ENCODE data around the gene ADAMTSL3.

Gene ADAMTSL3

DNA sequence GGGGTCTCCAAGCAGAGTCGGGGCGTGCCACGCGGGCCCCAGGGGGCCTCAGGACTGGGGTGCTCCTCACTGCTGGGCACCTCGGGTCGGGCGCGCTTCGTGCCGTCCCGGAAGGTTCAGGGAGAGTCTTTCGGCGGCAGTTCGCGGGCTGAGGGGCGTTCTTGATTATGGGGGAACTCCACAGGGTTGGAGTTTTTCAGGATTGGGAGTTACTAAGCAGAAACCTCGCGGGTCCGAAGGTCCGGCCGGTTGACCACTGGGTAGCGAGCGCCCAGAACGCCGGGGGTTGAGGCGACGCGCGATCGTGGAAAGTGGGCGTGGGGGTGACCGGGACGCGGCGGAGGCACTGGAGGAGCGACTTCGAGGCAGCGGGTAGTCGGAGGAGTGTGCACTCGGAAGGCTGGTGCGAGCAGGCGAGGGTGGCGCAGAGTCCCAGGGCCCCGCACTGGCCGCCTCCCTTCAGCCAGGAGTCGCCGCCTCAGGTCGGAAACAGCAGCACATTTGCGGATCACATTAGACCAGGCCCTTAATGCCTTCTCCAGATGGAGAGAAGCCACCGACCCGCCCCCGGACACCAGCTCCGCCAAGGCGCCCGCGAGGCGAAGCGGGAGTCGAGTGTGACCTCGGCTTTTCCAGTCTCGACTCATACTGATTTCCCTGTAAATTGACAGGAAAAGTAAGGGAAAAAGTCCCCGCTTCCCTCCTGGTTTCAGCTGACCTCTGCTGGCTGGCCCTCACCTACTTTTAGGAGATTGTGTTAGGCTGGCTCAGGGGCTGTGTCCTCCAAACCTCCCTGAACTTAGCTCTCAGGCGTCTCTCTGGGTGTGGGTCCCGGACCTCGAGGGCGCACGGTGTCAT, 685 bp downstream of the ADAMTSL3 start:
- DNase-seq (ENCODE audit: extremely low read depth in 1 of 2, low read depth in 1 of 2), result no peak

DNA sequence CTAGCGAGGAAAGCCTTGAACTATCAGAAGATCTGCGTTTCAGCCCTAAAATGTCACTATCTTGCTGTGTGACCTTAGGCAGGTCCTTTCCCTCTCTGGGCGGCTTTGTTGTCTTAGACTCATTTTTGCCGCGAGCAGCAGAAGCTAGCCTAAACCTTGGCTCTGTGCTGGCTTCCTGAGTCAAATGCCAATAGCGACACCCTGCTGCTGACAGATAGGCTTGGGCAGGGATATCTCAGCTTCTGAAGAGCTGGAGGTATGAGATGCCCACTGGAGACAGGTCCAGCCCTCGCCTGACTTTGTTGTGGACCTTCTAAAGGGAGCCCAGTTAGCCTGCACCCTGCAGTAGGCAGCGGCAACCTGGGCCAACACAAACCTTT, 1.3 kb downstream of the ADAMTSL3 start:
- no peak for DNase-seq (ENCODE audit: extremely low read depth in 1 of 2, low read depth in 1 of 2)

DNA sequence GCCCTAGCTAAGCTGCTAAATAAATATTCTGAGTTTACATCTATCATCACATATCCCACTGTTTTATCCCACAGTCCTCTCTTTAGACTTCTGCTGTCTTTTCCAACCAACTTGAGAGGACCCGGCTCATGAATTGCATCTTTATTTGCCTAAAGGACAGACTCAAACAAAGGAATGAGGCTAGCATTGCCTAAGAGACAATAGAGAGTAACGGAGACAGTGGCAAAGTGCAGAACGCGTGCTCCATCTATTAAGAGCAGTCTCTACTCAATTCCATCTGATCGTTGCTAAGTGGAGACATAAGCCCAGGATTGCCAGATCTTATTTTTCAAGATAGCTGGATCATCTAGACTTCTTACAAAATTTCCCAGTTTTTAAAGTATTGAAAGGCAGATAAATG, 2.3 kb downstream of the ADAMTSL3 start:
- DNase-seq (ENCODE audit: extremely low read depth in 1 of 2, low read depth in 1 of 2), result no peak

DNA sequence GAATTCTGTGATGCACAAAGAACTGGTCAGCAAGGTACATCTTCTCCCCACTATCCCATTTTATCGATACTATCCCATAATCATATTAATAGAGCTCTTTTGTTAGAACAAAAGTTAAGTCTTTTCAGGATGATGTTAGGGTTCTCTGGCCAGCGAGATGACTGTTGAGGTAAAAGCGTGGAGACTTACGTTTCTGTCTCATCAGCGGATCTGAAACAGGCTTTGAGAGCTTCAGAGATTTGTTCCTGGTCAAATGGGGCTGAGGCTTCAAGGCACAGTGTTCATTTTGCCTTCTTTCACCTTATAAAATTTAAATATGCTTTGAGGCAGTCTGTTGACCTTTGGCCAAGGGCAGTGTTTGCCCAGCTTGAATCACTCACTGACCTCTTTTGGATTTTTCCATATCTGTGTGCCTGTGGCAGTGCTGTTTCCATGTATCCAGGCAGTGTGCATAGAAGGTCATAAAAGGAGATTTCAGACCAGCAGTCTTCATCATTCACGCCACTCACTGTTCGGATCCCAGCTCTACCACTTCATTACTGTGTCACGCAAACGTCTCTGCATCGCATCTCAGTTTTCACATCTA, 3.1 kb downstream of the ADAMTSL3 start:
- DNase-seq (ENCODE audit: extremely low read depth in 1 of 2, low read depth in 1 of 2), result no peak

DNA sequence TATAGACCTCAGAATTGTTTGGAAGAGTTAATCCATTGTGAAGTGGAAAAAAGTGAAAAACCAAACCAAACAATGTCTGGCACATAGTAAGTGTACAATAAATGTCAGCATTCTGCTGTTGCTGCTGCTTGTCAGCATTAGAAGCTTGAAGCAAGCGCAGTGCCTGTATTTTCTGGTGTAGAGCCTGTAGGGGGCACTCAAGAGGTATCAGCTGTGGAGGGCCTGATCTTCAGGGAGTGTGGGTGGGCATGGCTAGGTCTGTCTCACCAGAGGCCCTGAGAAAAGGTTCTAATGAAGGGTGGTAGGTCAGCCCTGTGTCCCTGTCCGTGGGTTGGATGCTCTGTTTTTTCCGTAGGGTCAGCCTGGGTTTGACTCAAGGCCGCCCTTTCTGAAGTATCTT, 3.6 kb downstream of the ADAMTSL3 start:
- DNase-seq (ENCODE audit: extremely low read depth in 1 of 2, low read depth in 1 of 2), result no peak

DNA sequence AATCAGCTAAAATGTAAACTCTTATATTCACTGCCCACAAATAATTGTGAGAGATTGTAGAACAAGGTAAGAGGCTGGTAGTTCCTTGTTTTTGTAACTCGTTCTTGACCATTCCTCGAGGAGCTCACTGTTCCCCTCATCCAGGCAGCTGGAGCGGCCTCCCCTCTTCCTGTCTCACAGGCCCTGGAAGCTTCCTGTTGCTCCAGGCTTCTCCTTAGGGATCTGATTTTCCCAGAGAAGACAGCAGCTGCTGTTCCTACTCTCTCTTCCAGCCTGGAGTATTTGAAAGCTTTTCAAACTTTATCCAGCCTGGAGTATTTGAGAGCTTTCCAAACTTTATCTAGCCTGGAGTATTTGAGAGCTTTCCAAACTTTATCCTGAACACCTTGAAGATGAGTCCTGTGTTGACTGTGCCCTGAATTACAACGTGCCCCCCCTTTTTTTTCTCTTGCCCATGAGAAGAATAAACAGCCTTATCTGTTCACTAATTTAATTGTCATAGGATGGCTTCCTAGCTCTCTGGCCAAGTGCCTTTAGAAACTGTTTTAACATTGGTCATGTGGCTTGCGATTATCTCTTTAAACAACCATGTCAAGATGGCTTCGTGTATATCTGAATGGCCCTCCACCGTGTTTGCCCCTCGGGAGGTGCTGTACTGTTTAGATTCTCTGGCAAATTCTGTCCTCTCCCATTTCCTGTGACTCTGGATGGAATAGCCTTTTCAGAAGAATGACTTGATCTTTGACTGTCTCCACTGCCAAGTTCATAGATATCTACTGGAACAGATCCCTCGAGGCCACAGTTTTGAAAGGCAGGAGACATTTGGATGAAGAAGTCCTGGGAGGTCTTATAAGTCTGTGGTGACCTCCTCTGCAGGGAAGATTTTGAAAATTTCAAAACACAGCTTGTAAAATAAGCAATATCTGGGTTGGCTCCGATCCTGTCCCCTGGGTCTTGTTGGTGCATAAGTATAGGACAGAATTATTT, 4.8 kb downstream of the ADAMTSL3 start:
- DNase-seq (ENCODE audit: extremely low read depth in 1 of 2, low read depth in 1 of 2), result no peak

DNA sequence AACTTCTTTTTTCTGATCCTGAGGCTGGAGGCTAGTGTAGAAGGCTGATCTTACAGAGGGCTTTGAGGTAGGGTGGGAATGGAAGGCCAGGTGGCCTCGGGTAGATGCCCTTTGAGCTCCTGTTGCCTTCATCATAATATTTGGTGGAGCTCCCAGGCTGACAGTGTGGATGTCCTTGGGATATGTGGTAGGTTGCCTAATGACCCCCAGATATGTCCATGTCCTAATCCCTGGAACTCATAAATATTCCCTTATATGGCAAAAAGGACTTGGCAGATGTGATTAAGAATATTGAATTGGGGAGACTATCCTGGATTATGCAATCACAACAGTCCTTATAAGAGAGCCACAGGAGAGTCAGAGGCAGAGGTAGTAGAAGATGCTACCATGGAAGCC, 5.5 kb downstream of the ADAMTSL3 start:
- no peak for DNase-seq (ENCODE audit: extremely low read depth in 1 of 2, low read depth in 1 of 2)

DNA sequence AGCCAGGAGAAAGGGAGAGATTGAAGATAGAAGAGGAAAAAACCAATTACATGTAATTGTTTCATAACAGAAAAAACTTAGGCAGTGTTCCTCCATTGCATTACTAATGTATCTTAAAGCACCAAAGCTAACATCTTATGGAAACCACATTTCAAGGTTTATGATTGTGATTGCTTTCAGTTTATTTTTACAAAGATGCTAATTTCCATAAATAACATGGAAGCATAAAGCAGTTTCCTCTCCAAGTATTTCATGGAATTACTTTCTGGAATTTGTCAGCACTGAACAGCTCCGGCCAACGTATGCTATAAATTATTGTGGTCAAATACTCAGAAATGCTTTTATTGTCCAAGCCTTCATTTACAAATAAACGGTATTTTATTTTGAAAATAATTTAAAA, 11.6 kb downstream of the ADAMTSL3 start:
- no peak for DNase-seq (ENCODE audit: extremely low read depth in 1 of 2, low read depth in 1 of 2)

DNA sequence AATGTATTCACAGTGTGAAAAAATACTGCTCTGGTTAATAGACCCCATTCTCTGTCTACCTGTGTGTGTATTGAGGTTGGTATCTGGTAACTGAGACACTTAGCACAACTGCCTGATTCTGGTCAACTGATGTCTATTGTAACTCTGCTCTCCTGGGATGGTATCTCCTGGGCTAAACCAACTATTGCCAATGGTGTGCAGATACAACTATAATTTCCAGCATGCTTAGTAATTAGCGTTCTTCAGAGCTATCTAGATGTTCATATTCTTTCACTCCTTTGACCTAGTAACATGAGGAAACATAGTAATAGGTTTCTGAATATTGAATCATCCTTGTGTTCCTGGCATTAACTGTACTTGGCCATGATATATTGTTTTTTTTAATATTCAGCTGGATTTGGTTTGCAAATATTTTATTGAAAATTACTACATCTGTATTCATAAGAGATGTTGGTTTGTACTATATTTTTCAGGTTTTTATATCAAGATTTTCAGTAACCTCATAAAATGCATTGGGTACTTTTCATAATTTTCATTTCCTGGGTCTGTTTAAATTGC, 16.8 kb downstream of the ADAMTSL3 start:
- no peak for DNase-seq (ENCODE audit: extremely low read depth in 1 of 2, low read depth in 1 of 2)

DNA sequence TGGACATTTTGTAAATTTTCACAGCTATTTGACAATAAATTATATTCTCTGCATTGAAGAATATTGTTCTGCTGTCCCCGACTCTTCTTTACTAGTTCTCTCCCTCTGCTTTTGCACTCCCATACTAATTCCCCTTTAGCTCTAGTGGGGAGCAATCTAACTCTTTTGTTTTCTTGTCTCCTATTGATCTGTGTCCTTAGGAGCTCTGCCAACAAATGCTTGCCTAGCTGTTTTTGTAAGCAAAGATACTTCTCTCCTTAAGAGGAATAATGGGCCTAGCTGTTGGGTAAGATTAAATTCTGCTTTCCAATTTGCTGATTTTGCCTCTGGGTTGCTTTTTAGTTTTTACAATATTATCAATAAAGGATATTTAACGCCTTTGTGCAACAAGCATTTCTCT, 17.7 kb downstream of the ADAMTSL3 start:
- no peak for DNase-seq (ENCODE audit: extremely low read depth in 1 of 2, low read depth in 1 of 2)

DNA sequence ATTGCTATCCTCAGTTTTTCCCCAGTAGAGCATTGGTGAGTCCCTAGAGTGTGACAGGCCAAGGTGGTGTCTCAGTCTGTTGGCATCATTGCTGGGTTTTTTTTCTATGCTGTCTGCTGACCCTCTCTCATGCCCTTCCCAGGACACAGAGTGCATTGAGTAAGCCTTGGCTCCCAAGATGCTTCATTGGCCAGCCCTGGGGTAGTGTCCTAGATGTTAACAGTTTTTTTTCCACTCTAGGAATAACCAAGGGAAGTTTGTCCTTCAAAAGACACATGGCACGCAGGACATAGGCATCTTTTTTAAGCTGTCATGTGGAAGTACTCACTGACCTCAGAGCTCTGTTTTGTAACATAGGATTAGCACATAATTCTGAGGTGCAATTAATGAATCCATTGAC, 19.5 kb downstream of the ADAMTSL3 start:
- no peak for DNase-seq (ENCODE audit: extremely low read depth in 1 of 2, low read depth in 1 of 2)

DNA sequence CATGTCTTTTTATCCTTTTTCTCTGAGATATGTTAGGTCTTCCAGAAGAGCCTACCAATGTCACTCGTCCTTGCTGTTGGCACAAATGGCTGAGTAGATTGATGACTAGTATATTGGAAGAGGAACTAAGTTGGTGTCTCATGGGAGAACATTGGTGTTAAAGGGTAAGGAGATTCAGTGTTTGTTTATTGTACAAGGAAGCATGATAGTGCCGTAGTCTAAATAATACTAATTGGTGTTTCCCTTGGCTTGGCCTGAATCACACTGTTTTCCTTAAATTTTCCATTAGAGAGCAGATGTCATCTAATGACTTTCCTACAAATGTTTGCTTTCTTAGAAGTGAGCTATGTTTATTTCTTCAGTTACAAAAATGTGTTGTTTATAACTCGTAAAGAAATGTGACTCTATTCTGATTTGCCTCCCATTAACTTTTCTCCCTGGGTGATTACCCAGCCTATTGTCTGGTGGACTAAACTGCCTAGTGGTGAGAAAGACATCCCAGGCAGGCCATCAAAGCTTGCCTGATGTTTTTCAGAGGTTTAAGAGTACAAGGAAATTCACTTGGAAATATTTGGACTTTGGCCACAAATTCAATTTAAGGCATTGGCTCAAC, 28.7 kb downstream of the ADAMTSL3 start:
- no peak for DNase-seq (ENCODE audit: extremely low read depth in 1 of 2, low read depth in 1 of 2)

DNA sequence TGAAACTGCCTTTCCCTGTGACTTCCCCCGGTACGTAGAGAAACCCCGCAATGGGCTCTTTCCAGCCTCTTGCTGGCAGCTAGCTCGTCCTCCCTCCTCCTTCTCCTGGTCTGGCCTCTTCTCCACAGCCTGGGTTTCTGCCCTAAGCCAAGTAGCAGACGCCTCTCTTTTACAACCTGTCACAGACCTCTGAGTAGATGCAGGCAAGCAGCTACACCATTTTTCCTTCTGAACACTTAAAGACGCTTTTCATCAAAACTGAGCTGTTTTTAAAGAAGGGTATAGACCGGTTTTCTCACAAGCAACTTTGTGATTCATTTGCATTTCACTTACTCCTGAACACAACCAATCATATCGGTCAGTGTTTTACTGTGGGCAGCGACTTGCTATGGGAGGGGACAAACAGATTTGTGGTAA, 32.0 kb downstream of the ADAMTSL3 start:
- DNase-seq (ENCODE audit: extremely low read depth in 1 of 2, low read depth in 1 of 2), result no peak

DNA sequence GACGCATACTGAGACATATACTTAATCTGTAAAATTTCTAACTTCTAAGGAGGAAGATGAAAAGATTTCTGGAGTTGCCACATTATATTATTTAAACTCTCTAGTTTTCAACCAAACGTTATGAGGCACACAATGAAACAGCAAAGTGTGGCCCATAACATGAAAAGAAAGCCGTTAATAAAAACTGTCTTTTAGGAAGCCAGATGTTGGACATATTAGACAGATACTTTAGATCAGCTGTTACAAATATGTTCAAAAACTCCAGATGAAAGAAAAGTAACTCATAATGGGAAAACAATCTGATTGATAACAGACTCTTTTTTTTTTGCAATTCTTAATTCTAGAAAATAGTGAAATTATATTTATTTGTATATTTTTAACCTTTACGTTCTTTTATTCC, 34.3 kb downstream of the ADAMTSL3 start:
- no peak for DNase-seq (ENCODE audit: extremely low read depth in 1 of 2, low read depth in 1 of 2)

DNA sequence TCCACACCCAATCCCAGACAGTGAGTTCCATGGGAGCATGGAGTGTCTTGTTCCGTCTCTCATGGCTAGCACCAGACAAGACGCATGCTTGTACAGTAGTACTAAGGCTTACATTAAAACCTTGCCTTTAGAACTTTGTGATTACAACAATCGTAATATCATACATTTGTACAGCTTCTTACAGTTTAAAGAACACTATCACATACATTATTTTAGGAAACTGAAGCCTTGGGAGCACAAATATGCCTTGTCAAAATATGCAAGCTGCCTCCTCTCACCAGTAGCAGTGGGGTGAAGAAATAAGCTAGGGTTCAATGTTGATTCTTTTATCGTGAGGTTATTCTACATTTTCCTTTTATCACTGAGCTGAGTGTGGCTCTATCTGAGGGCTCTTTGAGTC, 36.8 kb downstream of the ADAMTSL3 start:
- DNase-seq (ENCODE audit: extremely low read depth in 1 of 2, low read depth in 1 of 2), result no peak

DNA sequence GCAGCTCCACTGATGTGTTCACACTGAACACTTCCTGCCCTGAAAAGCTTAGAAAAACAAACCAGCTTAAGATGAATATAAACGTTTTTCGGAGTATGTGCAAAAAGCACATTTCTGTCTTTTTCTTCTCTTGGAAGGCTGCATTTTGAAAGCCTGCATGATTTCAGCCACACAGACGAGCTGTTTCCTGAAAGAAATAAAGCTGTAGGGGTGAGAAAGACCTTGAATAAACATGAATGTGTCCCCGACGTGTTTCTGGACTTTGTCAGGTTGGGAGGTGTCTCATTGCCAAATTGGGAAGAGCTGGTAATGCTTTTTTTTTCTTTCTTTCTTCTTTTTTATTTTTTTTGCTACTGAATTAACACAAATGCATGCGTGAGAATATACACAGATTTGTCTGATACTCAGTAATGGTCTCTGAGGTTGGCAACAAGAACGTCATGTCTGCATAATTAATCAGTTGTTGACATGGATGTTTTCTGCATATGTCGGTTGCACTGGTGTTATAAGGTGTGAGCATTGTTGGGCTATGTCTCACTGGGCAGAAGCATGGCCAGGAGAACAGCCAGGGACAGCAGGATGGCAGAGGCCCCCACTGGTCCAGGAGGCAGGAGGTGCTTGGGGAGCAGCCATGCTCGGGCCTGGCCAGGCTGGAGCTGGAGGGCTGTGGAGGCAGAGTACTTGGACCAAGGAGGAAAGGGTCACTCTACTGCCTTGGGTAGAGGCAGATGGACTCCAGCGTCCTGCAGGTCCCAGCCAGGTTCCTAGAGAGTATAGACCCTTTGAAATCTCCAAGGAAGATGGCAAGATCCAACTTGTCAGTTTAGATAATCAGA, 39.0 kb downstream of the ADAMTSL3 start:
- DNase-seq (ENCODE audit: extremely low read depth in 1 of 2, low read depth in 1 of 2), result no peak

DNA sequence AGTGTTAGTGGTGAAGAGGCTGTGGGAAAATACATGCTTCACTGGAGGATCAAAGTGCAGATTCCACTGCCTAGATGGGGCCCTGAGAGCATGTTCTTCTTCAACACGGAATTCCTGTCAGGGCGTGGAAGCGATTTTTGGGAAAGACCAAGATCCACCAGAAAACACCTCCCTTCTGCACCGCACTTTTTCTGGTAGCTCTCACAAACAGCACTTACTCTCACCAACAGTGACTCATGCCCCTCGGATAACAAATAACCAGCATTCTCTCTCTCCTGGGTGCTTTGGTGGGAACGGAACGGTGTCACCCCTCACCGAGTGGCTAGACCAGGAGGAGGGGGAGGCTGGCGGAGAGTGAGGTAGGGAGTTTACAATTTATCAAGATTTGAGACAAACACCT, 40.1 kb downstream of the ADAMTSL3 start:
- no peak for DNase-seq (ENCODE audit: extremely low read depth in 1 of 2, low read depth in 1 of 2)

DNA sequence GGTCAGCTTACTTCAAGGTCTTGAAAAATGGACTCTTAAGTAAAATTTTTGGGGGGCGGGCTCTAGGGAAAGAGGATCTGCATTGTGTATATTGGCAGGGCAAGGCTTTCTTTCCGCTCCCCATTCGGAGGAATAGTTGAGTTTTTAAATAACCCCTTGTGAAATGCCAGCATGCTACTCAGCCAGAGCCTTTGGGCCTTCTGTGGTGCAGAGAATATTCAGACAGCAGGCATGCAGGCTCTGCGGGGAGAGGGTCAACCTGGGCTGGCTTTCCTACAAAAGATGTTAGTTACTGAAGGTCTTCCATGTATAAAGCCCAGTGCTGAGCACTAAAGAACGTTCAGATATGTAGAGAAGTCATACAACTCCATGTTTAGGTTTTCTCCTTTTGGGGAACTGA, 40.6 kb downstream of the ADAMTSL3 start:
- no peak for DNase-seq (ENCODE audit: extremely low read depth in 1 of 2, low read depth in 1 of 2)

DNA sequence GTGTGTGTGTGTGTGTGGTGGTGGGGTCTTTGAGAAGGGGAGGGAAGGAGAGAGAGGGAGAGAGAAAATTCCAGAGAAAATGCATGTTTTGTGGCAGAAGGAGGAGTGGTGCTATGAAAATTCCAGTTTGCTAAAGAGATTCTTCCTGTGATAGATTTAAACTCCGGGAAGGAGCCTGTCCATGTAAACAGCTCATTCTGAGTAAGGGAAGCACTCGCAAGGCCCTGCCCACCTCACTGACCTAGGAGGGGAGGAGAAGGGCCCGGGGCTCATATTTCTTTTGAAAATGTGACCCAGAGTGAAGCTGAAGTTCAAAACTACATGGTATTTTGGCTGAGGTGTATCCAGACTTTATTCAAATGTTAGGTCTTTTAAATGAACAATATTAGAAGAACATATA, 41.3 kb downstream of the ADAMTSL3 start:
- DNase-seq (ENCODE audit: extremely low read depth in 1 of 2, low read depth in 1 of 2), result no peak

DNA sequence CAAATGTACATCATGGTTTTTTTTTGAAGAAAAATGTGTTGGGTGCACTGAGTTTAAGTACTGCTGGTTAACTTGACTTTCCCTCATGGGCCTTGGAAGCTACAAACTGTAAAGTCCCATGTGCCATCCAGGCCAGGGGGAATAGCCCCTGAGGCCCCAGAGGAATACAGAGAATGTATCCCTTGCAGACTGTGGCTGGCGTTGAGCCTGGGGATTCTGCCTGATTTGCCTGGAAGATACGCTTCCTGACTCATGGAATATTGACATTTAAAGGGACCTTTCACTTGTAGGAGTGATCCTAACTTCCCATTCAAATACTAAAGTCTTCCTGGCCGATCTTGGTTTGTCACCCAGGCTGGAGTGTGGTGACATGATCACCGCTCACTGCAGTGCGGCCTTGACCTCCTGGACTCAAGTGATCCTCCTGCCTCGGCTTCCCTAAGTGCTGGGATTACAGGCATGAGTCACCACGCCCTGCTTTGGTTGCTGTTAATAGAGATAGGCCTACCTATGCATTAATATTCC, 42.0 kb downstream of the ADAMTSL3 start:
- DNase-seq (ENCODE audit: extremely low read depth in 1 of 2, low read depth in 1 of 2), result no peak
